HG03432 (cell line): ENCODE data around the gene CUL3.
"Not testable (repeated sequence)": the region's sequence is repeated elsewhere in the genome, so short reads cannot be mapped to it uniquely, and the experiment has no call there.

Experiments
- ATAC-seq: cut with Tn5 transposase; IDR thresholded peaks from one replicate; pipeline ENCODE4 v1.9.1; 2021; ENCODE audit warnings: mild to moderate bottlenecking, moderate library complexity; ENCODE audit not compliant: unreplicated experiment

Gene CUL3

GRCh38 chr2:224485081-224486014 lies 99.8 kb downstream of the CUL3 start:
- ATAC-seq, result not testable (repeated sequence)

- ATAC-seq, result no peak
Observed at GRCh38 chr2:224479826-224480225, 105.3 kb downstream of the CUL3 start.

- no peak for ATAC-seq
Observed at GRCh38 chr2:224472827-224473226, 112.3 kb downstream of the CUL3 start.

DNA sequence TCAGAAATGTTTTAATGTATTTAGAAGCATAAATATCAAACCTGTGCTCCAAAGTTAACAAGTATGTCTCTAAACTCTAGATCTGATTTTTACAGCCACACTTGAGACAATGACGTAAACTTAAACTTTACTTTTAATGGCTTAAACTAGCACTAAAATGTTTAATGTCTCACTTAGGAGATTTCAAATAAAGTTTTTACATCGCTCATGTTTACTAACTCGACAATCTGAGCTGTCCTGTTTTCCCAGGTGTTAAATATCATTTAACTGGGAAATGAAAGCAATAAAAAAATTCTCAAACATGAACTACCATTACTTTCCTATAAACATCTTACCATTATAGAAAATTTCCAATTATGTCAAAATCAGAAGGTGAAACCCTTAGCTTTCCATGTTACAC lies 113.0 kb downstream of the CUL3 start:
- no peak for ATAC-seq

DNA sequence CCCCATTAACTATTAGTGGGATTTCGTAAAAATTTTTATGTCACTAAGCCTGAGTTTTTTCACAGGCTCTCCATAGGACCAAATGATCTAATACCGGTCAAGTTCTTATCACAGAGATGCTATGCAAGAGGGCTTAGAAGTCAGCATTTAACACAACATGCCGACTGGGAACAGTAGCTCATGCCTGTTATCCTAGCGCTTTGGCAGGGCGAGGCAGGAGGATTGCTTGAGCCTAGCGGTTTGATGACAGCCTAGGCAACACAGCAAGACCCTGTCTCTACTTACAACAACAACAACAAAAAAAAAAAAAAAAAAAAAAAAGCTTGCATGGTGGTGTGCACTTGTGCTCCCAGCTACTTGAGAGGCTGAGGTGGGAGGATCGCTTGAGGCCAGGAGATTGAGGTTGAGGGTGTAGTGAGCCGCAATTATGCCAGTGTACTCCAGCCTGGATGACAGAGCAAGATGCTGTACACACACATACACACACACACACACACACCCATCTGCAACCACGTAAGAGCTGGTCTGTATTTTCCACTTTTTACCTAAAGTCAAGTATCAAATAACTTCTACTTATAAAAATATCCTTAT lies 115.7 kb downstream of the CUL3 start:
- ATAC-seq, result no peak

DNA sequence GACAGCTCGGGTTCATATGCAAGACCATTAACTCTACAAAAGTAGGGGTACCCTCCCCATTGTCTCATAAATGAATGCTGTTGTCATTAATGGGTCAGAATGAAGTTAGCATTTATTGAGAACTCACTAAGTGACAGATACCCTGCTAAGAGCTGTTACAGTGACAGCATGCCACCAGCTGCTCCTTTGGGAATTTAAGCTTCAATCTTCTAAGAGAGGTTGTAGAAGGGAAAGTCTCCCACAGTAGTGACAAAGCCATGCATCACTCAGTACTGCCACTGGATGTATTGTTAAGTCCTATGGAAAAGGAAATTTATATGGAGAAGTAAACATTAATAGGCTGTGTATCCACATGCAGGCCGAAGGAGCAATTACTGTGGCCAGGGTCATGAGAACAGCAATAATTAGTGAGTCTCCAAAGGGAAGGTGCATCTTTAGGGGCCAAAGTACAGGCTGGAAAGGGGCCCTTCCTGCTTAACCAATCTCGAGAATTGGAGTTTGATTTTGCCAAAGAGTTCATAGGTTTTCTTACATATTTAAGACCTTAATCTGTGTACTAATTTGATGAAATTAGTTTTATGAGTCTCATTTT lies 118.8 kb downstream of the CUL3 start:
- no peak for ATAC-seq

DNA sequence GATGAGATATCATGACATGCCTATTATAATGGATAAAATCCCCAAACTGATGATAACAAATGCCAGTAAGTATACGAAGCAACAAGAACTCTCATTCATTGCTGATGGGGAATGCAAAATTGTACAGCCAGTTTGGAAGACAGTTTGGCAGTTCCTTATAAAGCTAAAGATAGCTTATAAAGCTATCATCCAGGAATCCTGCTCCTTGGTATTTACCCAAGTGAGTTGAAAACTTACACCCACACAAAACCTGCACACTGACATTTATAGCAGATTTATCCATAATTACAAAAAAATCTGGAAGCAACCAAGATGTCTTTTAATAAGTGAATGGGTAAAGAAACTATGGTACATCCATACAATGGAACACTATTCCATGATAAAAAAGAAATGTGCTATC lies 123.8 kb downstream of the CUL3 start:
- no peak for ATAC-seq

DNA sequence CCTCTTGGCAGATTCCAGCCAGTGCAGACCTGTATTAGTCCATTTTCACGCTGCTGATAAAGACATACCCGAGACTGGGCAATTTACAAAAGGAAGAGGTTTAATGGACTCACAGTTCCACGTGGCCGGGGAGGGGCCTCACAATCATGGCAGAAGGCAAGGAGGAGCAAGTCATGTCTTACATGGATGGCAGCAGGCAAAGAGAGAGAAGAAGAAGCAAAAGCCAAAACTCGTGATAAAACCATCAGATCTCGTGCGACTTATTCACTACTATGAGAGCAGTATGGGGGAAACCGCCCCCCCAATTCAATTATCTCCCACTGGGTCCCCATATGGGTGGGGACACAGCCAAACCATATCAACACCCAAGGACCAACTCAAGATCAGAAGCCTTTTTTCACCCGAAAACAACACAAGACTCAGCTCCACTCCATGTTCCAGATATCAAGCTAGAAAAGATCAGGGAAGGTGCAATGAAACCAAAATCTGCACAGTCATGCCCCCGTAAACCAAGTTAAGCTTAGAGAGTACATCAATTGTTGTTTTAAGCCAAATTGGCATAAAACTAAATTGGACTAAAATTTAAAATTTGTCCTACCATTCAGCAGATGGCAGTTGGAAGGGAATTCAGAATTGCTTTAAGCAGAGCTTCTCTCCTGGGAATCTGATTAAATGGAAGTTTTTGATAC lies 127.6 kb downstream of the CUL3 start:
- ATAC-seq, result no peak

- ATAC-seq, result no peak
Observed at GRCh38 chr2:224453892-224454291, 131.3 kb downstream of the CUL3 start.

GRCh38 chr2:224449212-224450147 lies 135.7 kb downstream of the CUL3 start:
- no peak for ATAC-seq

- no peak for ATAC-seq
Observed at GRCh38 chr2:224448236-224448635, 136.9 kb downstream of the CUL3 start.

- ATAC-seq, result no peak
Observed at GRCh38 chr2:224444783-224445182, 140.4 kb downstream of the CUL3 start.

DNA sequence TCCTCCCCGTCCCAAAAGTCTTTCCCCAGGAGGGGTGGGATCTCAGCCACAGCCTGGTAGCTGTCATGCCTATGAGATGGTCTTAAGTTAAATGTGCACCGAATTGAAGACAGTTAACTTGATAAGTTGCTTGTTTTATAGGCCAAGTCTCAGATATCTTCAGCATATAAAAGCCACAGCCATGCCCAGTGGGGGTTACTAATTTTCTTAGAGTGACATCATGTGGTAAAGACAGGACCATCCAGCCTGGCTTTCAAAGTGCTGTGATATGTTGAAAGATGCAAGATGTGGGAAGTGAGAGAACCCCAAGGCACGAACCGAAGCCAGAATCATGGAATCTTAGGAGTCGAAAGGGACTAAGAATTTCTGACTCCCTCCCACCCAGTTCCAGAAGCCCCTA lies 141.1 kb downstream of the CUL3 start:
- ATAC-seq, result no peak

GRCh38 chr2:224442071-224442967 lies 142.8 kb downstream of the CUL3 start:
- peak; percentile 68 for ATAC-seq

DNA sequence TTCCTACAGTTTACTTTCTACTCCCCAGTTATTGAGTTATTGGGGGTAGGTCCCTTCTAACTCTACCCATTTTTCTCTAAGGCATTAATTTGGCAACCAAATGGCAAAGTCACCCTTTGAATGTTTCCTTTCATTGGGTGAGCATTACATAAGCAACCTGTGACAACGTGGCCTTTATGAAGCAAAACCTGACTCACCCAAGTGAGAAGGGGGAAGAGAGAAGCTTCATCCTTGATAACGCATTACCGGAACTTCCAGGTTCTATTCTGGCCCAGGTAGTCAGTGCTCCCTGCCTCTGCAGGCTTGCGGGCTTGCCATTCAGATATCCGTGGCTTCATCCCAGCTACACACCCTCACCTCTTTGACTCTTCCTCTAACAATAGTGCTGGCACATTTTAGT lies 144.2 kb downstream of the CUL3 start:
- ATAC-seq, result no peak

DNA sequence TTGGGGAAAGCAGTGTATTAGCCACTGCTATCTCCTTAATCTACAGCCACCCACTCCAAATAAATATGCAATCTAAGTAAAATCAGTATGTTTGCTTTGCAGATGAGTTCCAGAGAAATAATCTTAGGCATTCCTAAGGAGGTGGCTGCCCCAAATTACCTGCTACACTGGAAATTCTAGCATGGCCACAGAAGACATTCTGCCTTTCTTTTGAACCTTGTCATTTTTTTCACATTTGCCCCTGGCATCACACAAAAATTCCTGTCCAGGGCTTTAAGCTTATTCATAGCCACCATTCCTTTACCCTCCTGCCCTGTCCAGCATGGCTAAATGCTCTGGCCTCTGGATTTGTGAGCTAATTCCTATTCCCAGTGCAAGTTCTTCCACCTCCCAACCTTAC lies 146.4 kb downstream of the CUL3 start:
- no peak for ATAC-seq

DNA sequence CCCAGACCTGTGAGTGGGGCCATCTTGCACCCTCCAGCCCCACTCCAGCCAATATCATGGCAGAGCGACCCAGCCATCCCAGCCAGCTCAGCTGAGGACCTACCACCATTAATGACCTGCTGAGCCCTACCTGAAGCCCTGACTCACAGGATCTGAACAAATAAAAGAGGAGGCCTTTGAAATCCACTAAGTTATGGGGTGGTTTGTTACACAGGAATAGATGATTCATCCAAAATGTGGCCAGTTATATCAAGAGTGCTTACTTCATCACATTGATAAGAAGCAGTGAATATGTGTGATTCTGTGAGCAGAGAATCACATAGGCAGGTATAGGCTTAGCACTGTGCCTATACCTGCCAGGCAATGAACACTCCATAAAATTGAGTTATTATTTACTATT lies 148.5 kb downstream of the CUL3 start:
- no peak for ATAC-seq

GRCh38 chr2:224434618-224435017 lies 150.5 kb downstream of the CUL3 start:
- ATAC-seq, result no peak

GRCh38 chr2:224433442-224433841 lies 151.7 kb downstream of the CUL3 start:
- ATAC-seq, result no peak
